ENCODE measurements around the gene MPHOSPH9. TPM values are rescaled to one million over a fixed set of nuclear protein-coding genes. Genes with fewer than 3 reads are reported as not detected.

MPHOSPH9 gene
- total RNA-seq, 1 experiment from 2014 or later, result 47.5 TPM

DNA sequence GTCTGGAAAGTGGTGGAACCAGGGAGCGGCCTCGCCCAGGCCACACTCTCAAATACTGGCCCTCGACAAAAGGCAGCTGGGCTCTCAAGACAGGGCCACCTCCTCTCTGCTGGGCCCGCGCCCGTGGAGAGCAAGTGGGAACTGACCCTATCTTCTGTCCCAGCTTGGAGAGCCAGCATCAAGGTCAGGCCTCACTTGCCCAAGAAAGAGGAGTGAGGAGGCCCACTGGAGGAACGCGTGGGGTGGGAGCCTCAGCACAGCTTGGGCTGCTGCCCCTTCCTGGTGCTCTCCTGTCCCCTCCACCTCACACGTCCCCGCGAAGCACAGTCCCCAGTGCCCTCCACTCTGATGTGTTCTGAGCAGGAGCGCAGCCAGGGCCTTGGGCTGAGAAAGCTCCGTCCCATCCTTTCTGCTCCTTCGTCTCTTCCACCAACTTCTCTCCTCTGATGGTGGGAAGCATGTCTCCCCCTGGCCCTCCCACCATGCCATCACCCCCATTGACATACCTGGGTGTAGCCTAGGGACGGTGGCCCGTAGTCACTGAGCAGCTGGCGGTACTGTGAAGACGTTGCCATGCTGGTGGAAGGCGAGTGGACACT is 33.8 kb upstream of the MPHOSPH9 start:
- peaks cover 29% of the 10 kb centered on the region for H3K4me1 Mint-ChIP-seq
- no peaks in the 10 kb centered on the region for H3K9me3 Mint-ChIP-seq
- ATAC-seq, result no peak
- H3K4me3 Mint-ChIP-seq, result no peak overlapping the region
- H3K36me3 Mint-ChIP-seq, result peaks cover 32% of the 10 kb centered on the region
- TF ChIP-seq ZBTB21 (CRISPR knock-in tag; IDR thresholded peaks at IDR 0.05; ENCODE audit: borderline replicate concordance) (no peak), GABPB1 (CRISPR knock-in tag; IDR thresholded peaks at IDR 0.05) (no peak), SMAD3 (CRISPR knock-in tag; IDR thresholded peaks at IDR 0.05; ENCODE audit: borderline replicate concordance) (no peak), ZNF121 (CRISPR knock-in tag; IDR thresholded peaks at IDR 0.05) (no peak)
- TF ChIP-seq, protein P1, sequence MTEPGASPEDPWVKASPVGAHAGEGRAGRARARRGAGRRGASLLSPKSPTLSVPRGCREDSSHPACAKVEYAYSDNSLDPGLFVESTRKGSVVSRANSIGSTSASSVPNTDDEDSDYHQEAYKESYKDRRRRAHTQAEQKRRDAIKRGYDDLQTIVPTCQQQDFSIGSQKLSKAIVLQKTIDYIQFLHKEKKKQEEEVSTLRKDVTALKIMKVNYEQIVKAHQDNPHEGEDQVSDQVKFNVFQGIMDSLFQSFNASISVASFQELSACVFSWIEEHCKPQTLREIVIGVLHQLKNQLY (CRISPR knock-in tag; IDR thresholded peaks at IDR 0.05), result no peak
- TF ChIP-seq, protein P2, sequence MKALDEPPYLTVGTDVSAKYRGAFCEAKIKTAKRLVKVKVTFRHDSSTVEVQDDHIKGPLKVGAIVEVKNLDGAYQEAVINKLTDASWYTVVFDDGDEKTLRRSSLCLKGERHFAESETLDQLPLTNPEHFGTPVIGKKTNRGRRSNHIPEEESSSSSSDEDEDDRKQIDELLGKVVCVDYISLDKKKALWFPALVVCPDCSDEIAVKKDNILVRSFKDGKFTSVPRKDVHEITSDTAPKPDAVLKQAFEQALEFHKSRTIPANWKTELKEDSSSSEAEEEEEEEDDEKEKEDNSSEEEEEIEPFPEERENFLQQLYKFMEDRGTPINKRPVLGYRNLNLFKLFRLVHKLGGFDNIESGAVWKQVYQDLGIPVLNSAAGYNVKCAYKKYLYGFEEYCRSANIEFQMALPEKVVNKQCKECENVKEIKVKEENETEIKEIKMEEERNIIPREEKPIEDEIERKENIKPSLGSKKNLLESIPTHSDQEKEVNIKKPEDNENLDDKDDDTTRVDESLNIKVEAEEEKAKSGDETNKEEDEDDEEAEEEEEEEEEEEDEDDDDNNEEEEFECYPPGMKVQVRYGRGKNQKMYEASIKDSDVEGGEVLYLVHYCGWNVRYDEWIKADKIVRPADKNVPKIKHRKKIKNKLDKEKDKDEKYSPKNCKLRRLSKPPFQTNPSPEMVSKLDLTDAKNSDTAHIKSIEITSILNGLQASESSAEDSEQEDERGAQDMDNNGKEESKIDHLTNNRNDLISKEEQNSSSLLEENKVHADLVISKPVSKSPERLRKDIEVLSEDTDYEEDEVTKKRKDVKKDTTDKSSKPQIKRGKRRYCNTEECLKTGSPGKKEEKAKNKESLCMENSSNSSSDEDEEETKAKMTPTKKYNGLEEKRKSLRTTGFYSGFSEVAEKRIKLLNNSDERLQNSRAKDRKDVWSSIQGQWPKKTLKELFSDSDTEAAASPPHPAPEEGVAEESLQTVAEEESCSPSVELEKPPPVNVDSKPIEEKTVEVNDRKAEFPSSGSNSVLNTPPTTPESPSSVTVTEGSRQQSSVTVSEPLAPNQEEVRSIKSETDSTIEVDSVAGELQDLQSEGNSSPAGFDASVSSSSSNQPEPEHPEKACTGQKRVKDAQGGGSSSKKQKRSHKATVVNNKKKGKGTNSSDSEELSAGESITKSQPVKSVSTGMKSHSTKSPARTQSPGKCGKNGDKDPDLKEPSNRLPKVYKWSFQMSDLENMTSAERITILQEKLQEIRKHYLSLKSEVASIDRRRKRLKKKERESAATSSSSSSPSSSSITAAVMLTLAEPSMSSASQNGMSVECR (CRISPR knock-in tag; IDR thresholded peaks at IDR 0.05; ENCODE audit: borderline replicate concordance), result no peak
- TF ChIP-seq, protein P3, sequence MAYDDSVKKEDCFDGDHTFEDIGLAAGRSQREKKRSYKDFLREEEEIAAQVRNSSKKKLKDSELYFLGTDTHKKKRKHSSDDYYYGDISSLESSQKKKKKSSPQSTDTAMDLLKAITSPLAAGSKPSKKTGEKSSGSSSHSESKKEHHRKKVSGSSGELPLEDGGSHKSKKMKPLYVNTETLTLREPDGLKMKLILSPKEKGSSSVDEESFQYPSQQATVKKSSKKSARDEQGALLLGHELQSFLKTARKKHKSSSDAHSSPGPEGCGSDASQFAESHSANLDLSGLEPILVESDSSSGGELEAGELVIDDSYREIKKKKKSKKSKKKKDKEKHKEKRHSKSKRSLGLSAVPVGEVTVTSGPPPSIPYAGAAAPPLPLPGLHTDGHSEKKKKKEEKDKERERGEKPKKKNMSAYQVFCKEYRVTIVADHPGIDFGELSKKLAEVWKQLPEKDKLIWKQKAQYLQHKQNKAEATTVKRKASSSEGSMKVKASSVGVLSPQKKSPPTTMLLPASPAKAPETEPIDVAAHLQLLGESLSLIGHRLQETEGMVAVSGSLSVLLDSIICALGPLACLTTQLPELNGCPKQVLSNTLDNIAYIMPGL (CRISPR knock-in tag; IDR thresholded peaks at IDR 0.05), result no peak
- H3K27me3 Mint-ChIP-seq (ENCODE audit: low read depth), result no peaks in the 10 kb centered on the region
- POLR2A ChIA-PET, result no interaction called here
- peak overlapping the region; percentile 78; the same call in 1 of the 2 replicates for H3K27ac Mint-ChIP-seq
- DNase-seq (ENCODE audit: low spot score), result no peak
- CTCF ChIA-PET, result interaction anchor here (1.3 kb wide), 1 partner anchor 11 kb away, joined by 4 read pairs; no protein-coding TSS in a partner anchor

DNA sequence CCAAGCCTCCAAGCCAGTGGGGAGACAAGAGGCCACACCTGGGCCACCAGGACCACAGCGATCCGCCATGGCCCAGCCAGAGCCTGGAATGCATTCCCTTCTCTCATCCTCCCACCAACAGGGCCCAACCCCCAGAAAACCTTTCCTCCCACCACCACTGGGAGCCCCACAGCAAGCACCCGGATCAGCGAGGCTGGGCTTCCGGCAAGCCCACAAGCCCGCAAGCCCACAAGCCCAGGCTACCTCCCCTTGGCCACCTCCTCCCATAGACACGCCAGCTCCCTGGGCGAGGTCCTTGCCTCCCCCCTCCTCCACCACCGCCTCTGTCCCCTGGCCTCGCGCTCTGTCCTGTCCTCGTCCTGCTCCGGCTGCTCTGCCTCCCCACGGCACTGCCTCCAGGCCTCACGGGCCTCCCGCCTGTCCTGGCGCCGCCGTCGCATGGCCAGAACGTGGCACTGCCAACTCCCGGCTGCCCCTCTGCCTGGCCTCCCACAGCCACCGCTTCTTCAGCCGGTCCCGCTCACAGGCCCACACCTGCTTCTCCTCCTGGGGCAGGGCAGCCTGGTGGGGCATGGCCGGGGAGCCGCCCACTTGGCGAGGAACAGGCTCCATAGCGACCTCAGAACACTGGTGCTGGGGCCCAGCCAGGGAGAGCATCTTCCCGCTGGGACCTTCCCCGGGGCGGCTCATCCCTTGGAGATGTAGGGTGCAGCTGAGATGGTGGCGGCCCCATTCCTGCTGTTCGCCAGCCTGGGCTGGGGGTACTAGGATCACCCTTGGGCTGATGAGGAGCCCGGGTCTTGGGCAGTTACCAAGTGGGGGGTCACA is 33.1 kb upstream of the MPHOSPH9 start:
- peaks cover 39% of the 10 kb centered on the region for H3K36me3 Mint-ChIP-seq
- POLR2A ChIA-PET, result no interaction called here
- no peak overlapping the region for H3K4me3 Mint-ChIP-seq
- H3K9me3 Mint-ChIP-seq, result no peaks in the 10 kb centered on the region
- no peak for DNase-seq (ENCODE audit: low spot score)
- CTCF ChIA-PET, result interaction anchor here (1.5 kb wide), 1 partner anchor 16 kb away, joined by 11 read pairs; no protein-coding TSS in a partner anchor
- peaks cover 36% of the 10 kb centered on the region for H3K4me1 Mint-ChIP-seq
- ATAC-seq, result no peak
- no peaks in the 10 kb centered on the region for H3K27me3 Mint-ChIP-seq (ENCODE audit: low read depth)
- H3K27ac Mint-ChIP-seq, result peak overlapping the region; percentile 50; the same call in 1 of the 2 replicates
- TF ChIP-seq, protein P4, sequence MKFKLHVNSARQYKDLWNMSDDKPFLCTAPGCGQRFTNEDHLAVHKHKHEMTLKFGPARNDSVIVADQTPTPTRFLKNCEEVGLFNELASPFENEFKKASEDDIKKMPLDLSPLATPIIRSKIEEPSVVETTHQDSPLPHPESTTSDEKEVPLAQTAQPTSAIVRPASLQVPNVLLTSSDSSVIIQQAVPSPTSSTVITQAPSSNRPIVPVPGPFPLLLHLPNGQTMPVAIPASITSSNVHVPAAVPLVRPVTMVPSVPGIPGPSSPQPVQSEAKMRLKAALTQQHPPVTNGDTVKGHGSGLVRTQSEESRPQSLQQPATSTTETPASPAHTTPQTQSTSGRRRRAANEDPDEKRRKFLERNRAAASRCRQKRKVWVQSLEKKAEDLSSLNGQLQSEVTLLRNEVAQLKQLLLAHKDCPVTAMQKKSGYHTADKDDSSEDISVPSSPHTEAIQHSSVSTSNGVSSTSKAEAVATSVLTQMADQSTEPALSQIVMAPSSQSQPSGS (CRISPR knock-in tag; IDR thresholded peaks at IDR 0.05; ENCODE audit: borderline replicate concordance, low read depth), result no peak
- TF ChIP-seq EMX1 (CRISPR knock-in tag; IDR thresholded peaks at IDR 0.05) (no peak), ETV6 (CRISPR knock-in tag; IDR thresholded peaks at IDR 0.05) (no peak), ZNF219 (CRISPR knock-in tag; IDR thresholded peaks at IDR 0.05; ENCODE audit: borderline replicate concordance) (no peak), FOXP1 (CRISPR knock-in tag; IDR thresholded peaks at IDR 0.05; ENCODE audit: borderline replicate concordance) (no peak)
- TF ChIP-seq, protein P1 (CRISPR knock-in tag; IDR thresholded peaks at IDR 0.05), result no peak
- TF ChIP-seq, protein P5, sequence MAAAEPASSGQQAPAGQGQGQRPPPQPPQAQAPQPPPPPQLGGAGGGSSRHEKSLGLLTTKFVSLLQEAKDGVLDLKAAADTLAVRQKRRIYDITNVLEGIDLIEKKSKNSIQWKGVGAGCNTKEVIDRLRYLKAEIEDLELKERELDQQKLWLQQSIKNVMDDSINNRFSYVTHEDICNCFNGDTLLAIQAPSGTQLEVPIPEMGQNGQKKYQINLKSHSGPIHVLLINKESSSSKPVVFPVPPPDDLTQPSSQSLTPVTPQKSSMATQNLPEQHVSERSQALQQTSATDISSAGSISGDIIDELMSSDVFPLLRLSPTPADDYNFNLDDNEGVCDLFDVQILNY (CRISPR knock-in tag; IDR thresholded peaks at IDR 0.05), result no peak
- TF ChIP-seq, protein P2 (CRISPR knock-in tag; IDR thresholded peaks at IDR 0.05; ENCODE audit: borderline replicate concordance), result no peak
- TF ChIP-seq, protein P6, sequence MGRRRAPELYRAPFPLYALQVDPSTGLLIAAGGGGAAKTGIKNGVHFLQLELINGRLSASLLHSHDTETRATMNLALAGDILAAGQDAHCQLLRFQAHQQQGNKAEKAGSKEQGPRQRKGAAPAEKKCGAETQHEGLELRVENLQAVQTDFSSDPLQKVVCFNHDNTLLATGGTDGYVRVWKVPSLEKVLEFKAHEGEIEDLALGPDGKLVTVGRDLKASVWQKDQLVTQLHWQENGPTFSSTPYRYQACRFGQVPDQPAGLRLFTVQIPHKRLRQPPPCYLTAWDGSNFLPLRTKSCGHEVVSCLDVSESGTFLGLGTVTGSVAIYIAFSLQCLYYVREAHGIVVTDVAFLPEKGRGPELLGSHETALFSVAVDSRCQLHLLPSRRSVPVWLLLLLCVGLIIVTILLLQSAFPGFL (CRISPR knock-in tag; IDR thresholded peaks at IDR 0.05; ENCODE audit: borderline replicate concordance), result no peak
